SK-N-SH (cell line): Measurements from ENCODE around the gene LRP11. TPM values are rescaled to one million over a fixed set of nuclear protein-coding genes. Genes with fewer than 3 reads are reported as not detected.

Experiments used
- CTCF ChIA-PET: fragments of 300-600, 350-600 bp; formaldehyde crosslinking; extraction: SDS; loops from one replicate; lab custom pipeline; 2021; lab: Yijun Ruan, JAX
- POLR2A ChIA-PET: fragments of 350-600 bp; sonication (Branson Sonifier 250); formaldehyde crosslinking; extraction: SDS; loops from one replicate; lab custom pipeline; 2020; ENCODE audit warnings: antibody characterized with exemption, inconsistent platforms; lab: Yijun Ruan, JAX
- DNase-seq: peaks from one replicate; pipeline ENCODE4 v3.0.0; 2012
- H2AFZ ChIP-seq: fragments of 200-600 bp; sonication (generic); 2 replicates; pipeline ENCODE4 v1.8.1; 2016; ENCODE audit warnings: antibody characterized with exemption, mild to moderate bottlenecking, low read depth
- H3F3A ChIP-seq: fragments of 200-600 bp; sonication (generic); replicated peaks from 2 replicates; pipeline ENCODE3; 2016; ENCODE audit warnings: antibody characterized with exemption, mild to moderate bottlenecking; ENCODE audit not compliant: insufficient read depth
- H3K27ac ChIP-seq, 2 experiments: fragments of 200-500 bp in 1 of 2; fragments of 200-600 bp in 1 of 2; sonication (Bioruptor generic) in 1 of 2; sonication (generic), shearing (Covaris generic) in 1 of 2; 2 replicates each; pipeline versions ENCODE4 v1.5.1 to v1.6.1; 2014 to 2016; ENCODE audit warnings: low read depth in 2 of 2, inconsistent platforms in 1 of 2, low read length in 1 of 2, mild to moderate bottlenecking in 1 of 2, mixed read lengths in 1 of 2
- H3K27me3 ChIP-seq: fragments of 200-600 bp; sonication (generic), shearing (Covaris generic); 2 replicates; pipeline ENCODE4 v1.6.1; 2016; ENCODE audit warnings: mixed run types; ENCODE audit not compliant: insufficient read depth
- H3K36me3 ChIP-seq, 2 experiments: fragments of 200-500 bp in 1 of 2; fragments of 200-600 bp in 1 of 2; sonication (Bioruptor generic) in 1 of 2; sonication (generic) in 1 of 2; replicated peaks in 1 of 2; 2 replicates each; pipeline versions ENCODE3 to v1.5.1; 2014 to 2016; ENCODE audit warnings: low read length in 1 of 2, mild to moderate bottlenecking in 1 of 2; ENCODE audit not compliant: insufficient read depth in 2 of 2, control insufficient read depth in 1 of 2
- H3K4me1 ChIP-seq, 2 experiments: fragments of 200-500 bp in 1 of 2; fragments of 200-600 bp in 1 of 2; sonication (Bioruptor generic) in 1 of 2; sonication (generic), shearing (Covaris generic) in 1 of 2; 2 replicates each; pipeline versions ENCODE4 v1.5.1 to v1.6.1; 2014 to 2016; ENCODE audit warnings: low read depth in 1 of 2, low read length in 1 of 2, mixed run types in 1 of 2; ENCODE audit not compliant: insufficient read depth in 2 of 2, control insufficient read depth in 1 of 2
- H3K4me2 ChIP-seq: fragments of 200-600 bp; sonication (generic), shearing (Covaris generic); 2 replicates; pipeline ENCODE4 v1.6.1; 2017; ENCODE audit warnings: mixed run types
- H3K4me3 ChIP-seq, 2 experiments: fragments of 200-500 bp in 1 of 2; fragments of 200-600 bp in 1 of 2; sonication (Bioruptor generic) in 1 of 2; sonication (generic), shearing (Covaris generic) in 1 of 2; 2 replicates each; pipeline versions ENCODE4 v1.5.1 to v1.8.1; 2014 to 2016; ENCODE audit warnings: low read depth in 2 of 2, inconsistent platforms in 1 of 2, low read length in 1 of 2, mild to moderate bottlenecking in 1 of 2, mixed read lengths in 1 of 2, moderate library complexity in 1 of 2
- H3K79me2 ChIP-seq: fragments of 200-600 bp; sonication (generic); 2 replicates; pipeline ENCODE4 v1.8.1; 2017; ENCODE audit warnings: mild to moderate bottlenecking; ENCODE audit not compliant: insufficient read depth
- H3K9ac ChIP-seq: fragments of 200-600 bp; sonication (generic); 2 replicates; pipeline ENCODE4 v1.6.1; 2017; ENCODE audit warnings: mixed run types
- H3K9me2 ChIP-seq: fragments of 200-600 bp; sonication (generic); 2 replicates; pipeline ENCODE4 v1.6.1; 2017; ENCODE audit warnings: mixed run types
- H3K9me3 ChIP-seq: fragments of 200-600 bp; sonication (generic); 2 replicates; pipeline ENCODE4 v1.6.1; 2017; ENCODE audit warnings: mixed run types, mild to moderate bottlenecking, moderate library complexity
- H4K20me1 ChIP-seq: fragments of 200-600 bp; sonication (generic); 2 replicates; pipeline ENCODE4 v1.6.1; 2017; ENCODE audit warnings: mild to moderate bottlenecking, mixed run types; ENCODE audit not compliant: insufficient read depth
- FOXJ3 ChIP-seq: sonication (generic); formaldehyde crosslinking; IDR thresholded peaks from 2 replicates; pipeline ENCODE4 v1.5.1; 2020; ENCODE audit warnings: mild to moderate bottlenecking, missing genetic modification reagents
- FOXM1 ChIP-seq: IDR thresholded peaks from 2 replicates; pipeline ENCODE4 v1.4.0; 2012; ENCODE audit warnings: low read depth, mild to moderate bottlenecking
- GATA2 ChIP-seq: sonication (generic); formaldehyde crosslinking; IDR thresholded peaks from 2 replicates; pipeline ENCODE4 v1.5.0; 2020; ENCODE audit warnings: mild to moderate bottlenecking, missing genetic modification reagents
- NFIC ChIP-seq: IDR thresholded peaks from 2 replicates; pipeline ENCODE4 v1.4.0; 2012; ENCODE audit warnings: borderline replicate concordance
- NRF1 ChIP-seq: IDR thresholded peaks from 2 replicates; pipeline ENCODE4 v1.6.1; 2012; ENCODE audit warnings: low read depth, mild to moderate bottlenecking, low read length
- RFX5 ChIP-seq: IDR thresholded peaks from 2 replicates; pipeline ENCODE4 v1.6.1; 2012; ENCODE audit warnings: mild to moderate bottlenecking, improper control_type of control experiment, low read length
- RXRA ChIP-seq: IDR thresholded peaks from 2 replicates; pipeline ENCODE4 v1.4.0; 2012; ENCODE audit warnings: low read depth, mild to moderate bottlenecking, borderline replicate concordance
- TCF12 ChIP-seq: IDR thresholded peaks from 2 replicates; pipeline ENCODE4 v1.4.0; 2012
- TEAD4 ChIP-seq: IDR thresholded peaks from 2 replicates; pipeline ENCODE4 v1.4.0; 2012; ENCODE audit warnings: mild to moderate bottlenecking, borderline replicate concordance; ENCODE audit not compliant: insufficient read depth
- WGBS: methylation state at CpG from one replicate; pipeline ENCODE4 v1.1.6; 2017; ENCODE audit warnings: low lambda C conversion rate; 5-methylcytosine and 5-hydroxymethylcytosine counted together
- polyA plus RNA-seq, 3 experiments: library from polyadenylated mRNA; depleted of rRNA; stranded (reverse); fragments of >200 nt; gene quantifications; 2 replicates each; pipeline ENCODE4 v1.2.3, GENCODE V29; 2012
- TF ChIP-seq, protein P1 (sequence below): IDR thresholded peaks from 2 replicates; pipeline ENCODE4 v1.4.0; 2012; ENCODE audit warnings: low read depth, borderline replicate concordance
- TF ChIP-seq, protein P2 (sequence below): IDR thresholded peaks from 2 replicates; pipeline ENCODE4 v1.4.0; 2012; ENCODE audit warnings: low read depth, borderline replicate concordance

The LRP11 gene
- polyA plus RNA-seq, 1 of the 3 experiments (the other 2 are of a cell fraction), result 25.0 TPM

DNA sequence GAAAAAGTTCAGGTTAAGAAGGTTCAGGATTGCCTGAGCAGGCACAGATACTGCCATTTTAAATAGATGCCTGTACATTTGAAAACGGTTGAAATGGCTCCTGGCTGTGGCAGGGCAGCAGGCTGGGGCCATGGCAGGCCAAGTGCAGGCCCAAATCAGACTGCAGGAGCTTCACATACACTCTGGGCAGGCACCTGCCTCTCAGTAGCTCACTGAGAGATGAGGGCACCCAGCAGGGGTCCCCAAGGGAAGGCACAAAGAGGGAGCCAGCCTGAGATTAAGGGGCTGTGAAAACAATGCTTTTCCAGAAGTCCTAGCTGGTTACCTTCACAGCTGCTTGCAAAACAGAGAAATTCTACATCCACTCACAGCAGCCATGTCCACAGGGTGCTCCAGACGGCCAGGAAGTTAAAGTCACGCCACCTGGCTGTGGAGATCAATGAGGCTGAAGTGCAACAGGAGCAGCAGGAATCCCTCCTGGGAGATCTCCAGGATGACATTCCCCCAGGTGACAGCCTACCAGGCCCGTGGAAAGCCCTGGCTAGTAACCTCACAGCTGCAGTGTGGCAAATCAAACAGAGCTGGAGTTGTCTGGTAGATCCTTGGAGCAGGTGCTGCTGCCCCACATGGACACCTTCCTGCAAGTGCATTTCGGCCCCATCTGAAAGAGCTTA lies 39.9 kb upstream of the LRP11 start:
- Histone ChIP-seq H3K27ac (no peak overlapping the region), H3K9me3 (no peaks in the 10 kb centered on the region), H4K20me1 (no peaks in the 10 kb centered on the region), H3K4me2 (no peak overlapping the region), H2AFZ (no peak overlapping the region), H3K27me3 (no peaks in the 10 kb centered on the region), H3K9me2 (no peaks in the 10 kb centered on the region), H3K4me3 (no peak overlapping the region), H3F3A (no peaks in the 10 kb centered on the region), H3K9ac (no peak overlapping the region), H3K36me3 (no peaks in the 10 kb centered on the region), H3K79me2 (no peaks in the 10 kb centered on the region), H3K4me1 (peaks cover 0 to 7% of the 10 kb centered on the region in 2 experiments; a peak in 1 of 4 replicates)
- ChIA-PET CTCF (interaction anchor here (0.9 to 1.1 kb wide), 2 partner anchors 10 to 70 kb away, joined by 3 to 4 read pairs; no protein-coding TSS in a partner anchor), POLR2A (no interaction called here)
- TF ChIP-seq NRF1, result no peak
- TF ChIP-seq FOXM1, result no peak
- TF ChIP-seq RFX5, result no peak
- no peak for TF ChIP-seq RXRA
- TF ChIP-seq NFIC, result no peak
- WGBS, result 39% methylated on average over 3 of the region's 5 CpGs
- DNase-seq, result no peak

DNA sequence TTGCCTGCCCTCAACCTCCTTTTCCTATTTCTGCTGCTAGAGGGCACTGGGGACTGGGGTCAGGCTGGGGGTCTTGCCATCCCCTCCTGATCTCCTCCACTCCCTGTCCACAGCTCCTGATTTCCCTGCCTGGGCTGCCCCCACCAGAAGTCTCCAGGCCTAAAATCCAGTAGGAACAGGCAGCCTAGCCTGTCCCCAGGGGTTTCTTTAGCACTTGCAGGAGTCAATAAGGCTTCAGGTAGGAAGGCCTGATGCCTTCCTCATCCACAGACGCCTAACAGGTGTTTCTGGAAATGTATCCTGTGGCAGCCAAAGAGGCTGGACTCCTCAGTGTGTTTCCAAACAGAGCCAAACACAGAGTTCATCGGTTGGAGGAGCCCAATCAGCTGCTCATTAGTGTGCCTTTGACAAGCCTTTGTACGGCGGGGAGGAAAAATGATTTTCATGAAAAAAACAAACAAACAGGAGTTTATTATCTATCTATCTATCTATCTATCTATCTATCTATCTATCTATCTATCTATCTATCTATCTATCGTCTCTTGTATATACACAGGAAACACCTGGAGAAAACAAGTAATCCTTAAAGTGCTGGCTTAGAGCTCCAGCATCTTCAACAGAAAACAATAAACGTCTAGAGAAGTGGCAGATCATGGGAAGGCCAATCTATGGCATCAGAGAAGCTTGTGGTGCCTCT lies 37.4 kb upstream of the LRP11 start:
- no peak overlapping the region for H2AFZ ChIP-seq
- no peaks in the 10 kb centered on the region for H3K36me3 ChIP-seq
- no peak overlapping the region for H3K27ac ChIP-seq
- H3K79me2 ChIP-seq, result no peaks in the 10 kb centered on the region
- TF ChIP-seq RFX5 (no peak), RXRA (no peak)
- no peak overlapping the region for H3K4me2 ChIP-seq
- peaks cover 15% of the 10 kb centered on the region for H3F3A ChIP-seq
- H3K9me2 ChIP-seq, result no peaks in the 10 kb centered on the region
- no peaks in the 10 kb centered on the region for H4K20me1 ChIP-seq
- no peak overlapping the region for H3K4me3 ChIP-seq
- CTCF ChIA-PET, result interaction anchor here (0.5 kb wide), 1 partner anchor 12 kb away, joined by 3 read pairs; no protein-coding TSS in a partner anchor
- 86% methylated on average over 5 of the region's 6 CpGs for WGBS
- no peak overlapping the region for H3K9ac ChIP-seq
- H3K27me3 ChIP-seq, result no peaks in the 10 kb centered on the region
- H3K4me1 ChIP-seq, result peaks cover 6 to 7% of the 10 kb centered on the region in 2 experiments; a peak in 3 of 4 replicates
- no peaks in the 10 kb centered on the region for H3K9me3 ChIP-seq
- DNase-seq, result no peak
- POLR2A ChIA-PET, result no interaction called here

DNA sequence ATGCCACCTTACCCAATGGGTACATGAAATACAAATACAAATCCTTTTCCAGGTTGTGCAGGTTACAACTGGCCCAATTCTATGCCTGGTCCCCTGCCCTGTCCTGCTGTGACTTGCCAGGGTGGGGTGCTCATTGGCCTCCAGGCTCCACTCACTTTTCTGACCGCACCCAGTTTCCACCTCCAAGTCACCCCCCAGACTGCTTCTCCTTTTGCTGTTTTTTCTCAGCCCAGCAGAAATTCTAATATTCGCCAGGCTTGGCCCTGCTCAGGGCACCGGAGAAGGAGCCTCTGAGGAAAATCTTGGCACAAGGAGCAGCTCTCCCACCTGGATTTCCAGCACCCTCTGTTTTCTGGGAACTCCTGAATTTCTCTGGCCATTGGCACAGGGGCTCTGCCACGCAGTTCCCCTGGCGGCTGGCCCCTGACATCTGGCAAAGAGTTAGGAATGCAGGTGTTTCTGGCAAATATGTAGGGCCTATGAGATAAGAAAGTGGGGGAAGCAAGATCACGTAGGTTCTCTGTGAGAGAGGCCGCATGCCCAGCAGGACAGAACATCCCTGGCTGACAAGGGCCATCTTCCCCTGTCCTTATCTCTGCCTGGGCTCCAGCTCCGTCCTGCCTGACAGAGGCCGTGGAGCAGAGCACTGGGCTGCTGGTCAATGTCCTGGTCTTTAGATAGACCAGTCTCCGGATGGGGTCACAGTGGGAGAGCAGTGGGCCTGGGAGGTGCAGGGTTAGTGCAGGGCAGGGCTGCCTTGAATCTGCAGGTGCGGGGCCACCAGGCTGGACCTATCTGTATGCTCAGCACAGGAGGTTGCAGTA lies 36.7 kb upstream of the LRP11 start:
- TF ChIP-seq NRF1 (no peak), TCF12 (no peak), RFX5 (no peak), TEAD4 (no peak), GATA2 (CRISPR knock-in tag) (no peak), FOXJ3 (no peak)
- TF ChIP-seq, protein P1, sequence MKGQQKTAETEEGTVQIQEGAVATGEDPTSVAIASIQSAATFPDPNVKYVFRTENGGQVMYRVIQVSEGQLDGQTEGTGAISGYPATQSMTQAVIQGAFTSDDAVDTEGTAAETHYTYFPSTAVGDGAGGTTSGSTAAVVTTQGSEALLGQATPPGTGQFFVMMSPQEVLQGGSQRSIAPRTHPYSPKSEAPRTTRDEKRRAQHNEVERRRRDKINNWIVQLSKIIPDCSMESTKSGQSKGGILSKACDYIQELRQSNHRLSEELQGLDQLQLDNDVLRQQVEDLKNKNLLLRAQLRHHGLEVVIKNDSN, result no peak
- TF ChIP-seq, protein P2, sequence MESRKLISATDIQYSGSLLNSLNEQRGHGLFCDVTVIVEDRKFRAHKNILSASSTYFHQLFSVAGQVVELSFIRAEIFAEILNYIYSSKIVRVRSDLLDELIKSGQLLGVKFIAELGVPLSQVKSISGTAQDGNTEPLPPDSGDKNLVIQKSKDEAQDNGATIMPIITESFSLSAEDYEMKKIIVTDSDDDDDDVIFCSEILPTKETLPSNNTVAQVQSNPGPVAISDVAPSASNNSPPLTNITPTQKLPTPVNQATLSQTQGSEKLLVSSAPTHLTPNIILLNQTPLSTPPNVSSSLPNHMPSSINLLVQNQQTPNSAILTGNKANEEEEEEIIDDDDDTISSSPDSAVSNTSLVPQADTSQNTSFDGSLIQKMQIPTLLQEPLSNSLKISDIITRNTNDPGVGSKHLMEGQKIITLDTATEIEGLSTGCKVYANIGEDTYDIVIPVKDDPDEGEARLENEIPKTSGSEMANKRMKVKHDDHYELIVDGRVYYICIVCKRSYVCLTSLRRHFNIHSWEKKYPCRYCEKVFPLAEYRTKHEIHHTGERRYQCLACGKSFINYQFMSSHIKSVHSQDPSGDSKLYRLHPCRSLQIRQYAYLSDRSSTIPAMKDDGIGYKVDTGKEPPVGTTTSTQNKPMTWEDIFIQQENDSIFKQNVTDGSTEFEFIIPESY, result no peak
- TF ChIP-seq, all 33 proteins: peak for 0
- POLR2A ChIA-PET, result no interaction called here
- H3K4me1 ChIP-seq, result peaks cover 3 to 13% of the 10 kb centered on the region in 2 experiments; a peak in 3 of 4 replicates
- H3K27ac ChIP-seq, result no peak overlapping the region
- no peak overlapping the region for H2AFZ ChIP-seq
- H3F3A ChIP-seq, result peaks cover 21% of the 10 kb centered on the region
- no peak for DNase-seq
- no peaks in the 10 kb centered on the region for H3K9me2 ChIP-seq
- no peaks in the 10 kb centered on the region for H4K20me1 ChIP-seq
- H3K79me2 ChIP-seq, result no peaks in the 10 kb centered on the region
- H3K4me2 ChIP-seq, result no peak overlapping the region
- CTCF ChIA-PET, result interaction anchor here (0.5 to 1.3 kb wide), 2 partner anchors 12 to 14 kb away, joined by 3 read pairs; no protein-coding TSS in a partner anchor
- H3K36me3 ChIP-seq, result no peaks in the 10 kb centered on the region
- no peaks in the 10 kb centered on the region for H3K9me3 ChIP-seq
- 86% methylated on average over 6 of the region's 11 CpGs for WGBS
- H3K4me3 ChIP-seq, result no peak overlapping the region
- no peak overlapping the region for H3K9ac ChIP-seq
- H3K27me3 ChIP-seq, result no peaks in the 10 kb centered on the region
